HG03571 (cell line): ENCODE measurements around the gene ZNF248.
"Not testable (repeated sequence)": the region's sequence is repeated elsewhere in the genome, so short reads cannot be mapped to it uniquely, and the experiment has no call there.

Experiments
- ATAC-seq: cut with Tn5 transposase; IDR thresholded peaks from one replicate; pipeline ENCODE4 v1.9.1; 2021; ENCODE audit not compliant: unreplicated experiment

The ZNF248 gene

GRCh38 chr10:37748170-37748569, 109.2 kb downstream of the ZNF248 start:
- no peak for ATAC-seq

- no peak for ATAC-seq
These were observed 110.3 kb downstream of the ZNF248 start for GRCh38 chr10:37747081-37747480.

GRCh38 chr10:37741831-37742230, 115.6 kb downstream of the ZNF248 start:
- no peak for ATAC-seq

- ATAC-seq, result no peak
These were observed 118.2 kb downstream of the ZNF248 start for GRCh38 chr10:37739181-37739580.

- ATAC-seq, result not testable (repeated sequence)
These were observed 119.2 kb downstream of the ZNF248 start for GRCh38 chr10:37738241-37738640.

- ATAC-seq, result no peak
These were observed 120.1 kb downstream of the ZNF248 start for GRCh38 chr10:37737336-37737735.

- ATAC-seq, result no peak
These were observed 121.3 kb downstream of the ZNF248 start for GRCh38 chr10:37736120-37736519.

GRCh38 chr10:37734971-37735370, 122.4 kb downstream of the ZNF248 start:
- ATAC-seq, result no peak
